Islet precursor cell (in vitro differentiated cells): ENCODE results near the gene STAT5A.
"Not testable (repeated sequence)": the region's sequence is repeated elsewhere in the genome, so short reads cannot be mapped to it uniquely, and the experiment has no call there.

Experiments used
- DNase-seq: peaks from one replicate; pipeline ENCODE4 v3.0.0-alpha.2; 2018

STAT5A gene

GRCh38 chr17:42286411-42287221, 1.7 kb upstream of the STAT5A start:
- no peak for DNase-seq

DNA sequence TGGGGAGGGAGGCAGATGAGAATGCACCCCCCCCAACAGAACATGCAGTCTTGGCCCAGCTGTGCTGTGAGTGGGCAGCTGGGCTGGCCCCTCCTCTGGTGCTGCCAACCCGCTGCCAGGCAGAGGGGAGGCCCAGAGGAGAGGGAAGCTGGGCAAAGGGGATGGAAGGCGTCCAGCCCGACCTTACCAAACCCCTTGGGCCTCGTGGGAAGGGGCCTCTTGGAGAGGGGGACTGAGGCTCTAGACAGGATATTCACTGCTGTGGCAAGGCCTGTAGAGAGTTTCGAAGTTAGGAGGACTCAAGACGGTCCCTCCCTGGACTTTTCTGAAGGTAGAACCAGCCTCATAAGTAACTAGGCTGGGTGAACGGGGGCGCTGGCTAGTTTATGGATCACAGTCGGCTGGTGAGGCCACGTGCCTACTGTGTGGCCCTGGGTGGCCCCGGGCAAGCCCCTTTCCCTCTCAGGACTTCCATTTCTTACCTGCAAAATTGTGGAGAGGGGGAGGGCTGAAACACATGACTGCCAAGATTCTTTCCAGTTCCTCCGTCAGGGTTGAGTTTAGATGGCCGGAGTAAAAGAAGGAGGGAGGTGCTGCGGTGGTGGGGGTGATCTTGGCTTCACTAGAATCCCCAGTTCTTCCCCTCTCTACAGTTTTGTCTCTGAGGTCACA, 857 bp upstream of the STAT5A start:
- peak; percentile 52 for DNase-seq

DNA sequence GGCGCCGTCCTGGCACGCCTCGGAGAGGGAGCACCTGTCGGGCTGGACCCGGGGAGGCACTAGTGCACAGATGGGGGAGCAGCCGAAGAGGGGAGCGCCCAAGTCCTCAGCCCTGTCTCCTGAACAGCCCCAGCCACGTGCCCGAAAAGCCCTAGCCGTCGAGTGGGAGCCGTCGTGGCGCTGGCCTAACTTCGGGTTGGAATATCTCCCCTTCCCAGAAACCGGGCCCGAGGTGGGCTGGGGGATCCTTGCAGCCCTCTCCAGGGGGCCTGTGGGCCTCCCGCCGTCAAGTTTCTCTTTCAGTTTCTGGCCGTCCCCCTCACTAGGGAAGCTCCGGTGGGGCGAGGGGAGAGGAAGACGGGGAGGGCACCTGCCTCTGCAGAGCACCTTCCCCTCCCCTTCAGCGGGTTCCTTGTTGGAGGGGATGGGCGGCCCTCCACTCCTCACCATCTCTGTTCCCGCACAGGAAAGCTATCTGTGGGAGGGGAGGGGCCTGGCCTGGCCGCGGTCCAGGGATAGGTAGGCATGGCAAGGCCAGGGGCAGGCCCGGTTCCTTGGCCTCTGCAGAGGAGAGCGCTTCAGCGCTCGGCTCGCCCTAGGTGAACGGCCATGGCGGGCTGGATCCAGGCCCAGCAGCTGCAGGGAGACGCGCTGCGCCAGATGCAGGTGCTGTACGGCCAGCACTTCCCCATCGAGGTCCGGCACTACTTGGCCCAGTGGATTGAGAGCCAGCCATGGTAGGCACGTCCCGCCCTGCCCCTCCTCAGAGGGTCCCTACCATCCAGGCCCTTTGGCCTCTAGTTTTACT, 709 bp downstream of the STAT5A start:
- DNase-seq = peak; percentile 60

GRCh38 chr17:42289611-42290181, 1.4 kb downstream of the STAT5A start:
- DNase-seq = peak; percentile 48

GRCh38 chr17:42290577-42290976, 2.3 kb downstream of the STAT5A start:
- DNase-seq = peak; percentile 31

GRCh38 chr17:42291129-42291528, 2.8 kb downstream of the STAT5A start:
- DNase-seq = peak; percentile 50

- DNase-seq = peak; percentile 68
Observed at GRCh38 chr17:42294469-42295398, 6.4 kb downstream of the STAT5A start.

DNA sequence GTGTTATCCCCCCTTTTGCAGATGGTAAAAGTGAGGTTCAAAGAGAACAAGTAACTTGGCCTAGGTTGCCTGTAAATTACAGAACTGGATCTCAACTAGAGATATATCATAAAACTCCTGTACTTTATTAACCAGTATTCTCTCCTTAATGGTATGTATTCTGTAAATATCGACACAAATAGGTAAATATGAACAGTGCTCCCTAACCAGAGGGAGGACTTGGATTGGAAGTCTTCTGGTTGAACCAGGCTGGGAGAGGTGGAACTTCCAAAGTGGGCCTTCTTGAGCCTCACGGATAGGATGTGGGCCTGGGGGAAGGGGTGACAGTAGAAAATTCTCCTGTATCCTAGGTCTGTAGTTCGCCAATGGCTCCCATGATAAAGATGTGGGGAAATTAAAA, 7.7 kb downstream of the STAT5A start:
- DNase-seq = peak; percentile 12

- DNase-seq = not testable (repeated sequence)
Observed at GRCh38 chr17:42297775-42298174, 9.5 kb downstream of the STAT5A start.

- not testable (repeated sequence) for DNase-seq
Observed at GRCh38 chr17:42299361-42299760, 11.1 kb downstream of the STAT5A start.

- not testable (repeated sequence) for DNase-seq
Observed at GRCh38 chr17:42299913-42300312, 11.6 kb downstream of the STAT5A start.

DNA sequence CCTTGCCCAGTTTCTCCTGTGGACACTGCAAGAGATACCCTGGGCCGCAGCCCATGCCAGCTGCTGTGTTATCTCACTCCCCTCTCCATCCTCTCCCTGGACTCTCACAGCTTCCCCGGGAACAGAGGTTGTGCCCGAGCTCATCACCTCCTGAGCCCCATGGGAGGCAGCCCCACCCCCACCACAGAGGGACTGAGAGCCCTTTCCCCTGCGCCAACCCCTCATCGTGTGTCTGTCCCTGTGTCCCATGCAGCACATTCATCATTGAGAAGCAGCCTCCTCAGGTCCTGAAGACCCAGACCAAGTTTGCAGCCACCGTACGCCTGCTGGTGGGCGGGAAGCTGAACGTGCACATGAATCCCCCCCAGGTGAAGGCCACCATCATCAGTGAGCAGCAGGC, 12.7 kb downstream of the STAT5A start:
- DNase-seq = no peak

DNA sequence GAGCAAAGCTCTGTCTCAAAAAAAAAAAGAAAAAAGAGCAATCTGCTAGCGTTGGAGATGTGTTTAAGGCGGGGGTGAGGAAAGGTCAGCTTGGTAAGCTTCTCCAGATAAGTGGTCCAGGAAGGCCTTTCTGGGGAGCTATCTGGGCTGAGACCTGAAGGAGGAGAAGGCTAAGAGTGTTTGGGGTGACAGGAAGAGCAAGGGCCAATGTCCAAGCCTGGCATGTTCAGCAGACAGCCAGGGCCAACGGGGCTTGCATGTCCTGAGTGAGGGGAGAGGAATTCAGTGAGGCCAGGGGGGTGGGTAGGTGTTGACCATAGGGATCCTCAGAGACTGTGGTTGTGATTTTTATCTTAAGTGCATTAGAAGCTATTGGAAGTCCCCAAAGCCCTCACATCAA, 15.4 kb downstream of the STAT5A start:
- DNase-seq = no peak

DNA sequence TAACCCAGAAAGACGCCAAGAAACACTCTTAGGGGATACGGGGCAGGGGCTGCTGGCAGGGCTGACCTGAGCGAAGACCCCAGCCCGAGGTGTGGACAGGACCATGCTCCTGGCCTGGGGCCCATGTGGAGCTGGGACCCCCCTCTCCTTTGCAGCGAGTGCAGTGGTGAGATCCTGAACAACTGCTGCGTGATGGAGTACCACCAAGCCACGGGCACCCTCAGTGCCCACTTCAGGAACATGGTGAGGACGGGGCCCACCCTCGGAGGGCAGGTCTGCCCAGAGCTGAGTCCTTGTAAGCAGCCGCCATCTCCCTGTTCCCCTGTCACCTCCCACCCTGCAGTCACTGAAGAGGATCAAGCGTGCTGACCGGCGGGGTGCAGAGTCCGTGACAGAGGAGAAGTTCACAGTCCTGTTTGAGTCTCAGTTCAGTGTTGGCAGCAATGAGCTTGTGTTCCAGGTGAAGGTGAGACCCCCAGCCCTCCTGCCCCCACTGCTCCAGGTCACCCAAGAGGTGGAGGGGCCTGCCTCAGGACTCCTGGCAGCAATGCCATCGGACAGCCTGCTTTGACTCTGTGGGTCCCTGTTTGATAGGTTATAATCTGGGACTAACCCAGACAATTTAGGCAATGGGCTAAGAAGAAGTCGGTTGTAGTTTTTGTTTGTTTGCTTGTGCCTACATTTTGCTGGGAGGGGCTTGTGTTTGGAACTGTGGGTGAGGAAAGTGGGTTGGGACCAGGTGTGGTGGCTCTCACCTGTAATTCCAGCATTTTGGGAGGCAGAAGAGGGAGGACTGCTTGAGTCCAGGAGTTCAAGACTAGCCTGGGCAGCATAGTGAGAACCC, 16.1 kb downstream of the STAT5A start:
- DNase-seq = no peak

DNA sequence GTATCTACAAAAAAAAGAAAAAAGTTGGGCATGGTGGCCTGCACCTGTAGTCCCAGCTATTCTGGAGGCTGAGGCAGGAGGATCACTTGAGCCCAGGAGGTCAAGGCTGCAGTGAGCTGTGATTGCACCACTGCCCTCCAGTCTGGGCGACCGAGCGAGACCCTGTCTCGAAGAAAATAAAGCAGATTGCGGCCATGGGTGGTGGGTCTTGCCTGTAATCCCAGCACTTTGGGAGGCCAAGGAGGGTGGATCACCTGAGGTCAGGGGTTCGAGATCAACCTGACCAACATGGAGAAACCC, 16.7 kb downstream of the STAT5A start:
- DNase-seq = not testable (repeated sequence)

- no peak for DNase-seq
Observed at GRCh38 chr17:42305543-42306384, 17.5 kb downstream of the STAT5A start.

DNA sequence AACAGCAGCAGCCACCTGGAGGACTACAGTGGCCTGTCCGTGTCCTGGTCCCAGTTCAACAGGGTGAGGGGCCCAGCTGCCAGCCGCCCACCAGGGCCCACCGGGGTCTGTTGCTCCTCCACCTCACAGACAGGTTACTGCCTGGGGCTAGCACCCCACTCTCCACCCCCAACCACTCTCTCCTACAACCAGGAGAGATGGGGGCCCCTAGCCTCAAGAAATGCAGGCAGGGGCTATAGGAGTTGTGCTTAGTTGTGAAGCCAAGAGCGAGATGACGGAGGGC, 18.0 kb downstream of the STAT5A start:
- no peak for DNase-seq

DNA sequence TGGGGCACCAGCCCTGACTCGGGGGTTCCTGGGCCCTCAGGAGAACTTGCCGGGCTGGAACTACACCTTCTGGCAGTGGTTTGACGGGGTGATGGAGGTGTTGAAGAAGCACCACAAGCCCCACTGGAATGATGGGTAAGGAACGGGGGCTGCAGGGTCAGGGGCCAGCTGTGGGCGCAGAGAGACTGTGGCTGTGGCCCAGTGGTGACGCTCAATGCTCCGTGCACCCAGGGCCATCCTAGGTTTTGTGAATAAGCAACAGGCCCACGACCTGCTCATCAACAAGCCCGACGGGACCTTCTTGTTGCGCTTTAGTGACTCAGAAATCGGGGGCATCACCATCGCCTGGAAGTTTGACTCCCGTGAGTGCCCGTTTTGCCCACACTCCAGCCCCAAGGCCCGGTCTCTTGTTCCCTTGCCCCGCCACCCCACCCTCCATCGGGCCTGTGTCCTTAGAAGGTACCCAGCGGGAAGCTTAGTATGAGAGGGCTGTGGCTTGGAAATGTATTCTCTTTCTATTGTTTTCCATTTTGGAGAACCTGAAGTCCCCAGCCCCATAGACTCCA, 19.1 kb downstream of the STAT5A start:
- DNase-seq = no peak

DNA sequence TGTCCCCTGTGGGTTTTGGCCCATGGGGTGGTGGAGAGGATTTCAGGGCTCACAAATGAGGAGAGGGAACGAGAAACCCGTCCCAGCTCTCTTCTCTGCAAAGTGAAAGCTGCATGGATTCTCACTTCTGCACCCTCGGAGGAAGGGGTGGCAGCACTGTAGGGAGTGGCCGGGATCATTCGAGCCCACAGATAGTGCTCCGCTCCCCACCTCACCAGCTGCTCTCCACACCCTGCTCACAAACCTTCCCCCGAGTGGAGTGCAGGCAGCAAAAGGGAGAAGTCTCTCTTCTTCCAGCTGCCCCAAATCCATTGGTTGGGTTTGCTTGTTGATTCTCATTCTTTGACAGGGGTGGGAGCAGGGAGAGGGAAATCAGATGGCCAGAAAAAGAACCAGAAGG, 20.1 kb downstream of the STAT5A start:
- DNase-seq = no peak

- no peak for DNase-seq
Observed at GRCh38 chr17:42309142-42309541, 20.8 kb downstream of the STAT5A start.
